ENCODE results near the gene SLC8A2.
A peak's percentile ranks its signal among the peaks of the same experiment; 100 is the strongest.
"Not testable (repeated sequence)": the region's sequence is repeated elsewhere in the genome, so short reads cannot be mapped to it uniquely, and the experiment has no call there.

SLC8A2 gene

DNA sequence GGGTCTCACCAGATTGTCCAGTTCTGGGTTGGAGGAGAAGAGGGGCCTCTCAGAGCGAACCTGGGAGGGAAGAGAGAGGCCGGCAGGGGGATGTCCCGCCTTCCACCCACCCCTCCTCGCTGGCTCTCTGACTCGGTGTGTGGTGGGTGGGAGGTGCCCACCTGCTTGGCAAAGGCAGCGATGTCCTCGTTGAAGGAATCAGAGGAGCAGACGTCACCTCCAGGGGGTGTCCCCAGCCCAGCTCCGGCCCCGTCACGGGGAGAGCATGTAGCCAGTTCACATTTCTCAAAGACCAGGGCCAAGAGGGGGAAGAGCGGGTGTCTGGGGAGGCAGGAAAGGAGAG, 55.1 kb downstream of the SLC8A2 start:
- POLR2A ChIA-PET = no interaction called here
- CTCF ChIA-PET = interaction anchor here (1.0 to 3.0 kb wide), 4 partner anchors 12 to 67 kb away, joined by 3 to 10 read pairs (median 6); partner anchors contain the start of gene DHX34
- TF ChIP-seq, protein P1, sequence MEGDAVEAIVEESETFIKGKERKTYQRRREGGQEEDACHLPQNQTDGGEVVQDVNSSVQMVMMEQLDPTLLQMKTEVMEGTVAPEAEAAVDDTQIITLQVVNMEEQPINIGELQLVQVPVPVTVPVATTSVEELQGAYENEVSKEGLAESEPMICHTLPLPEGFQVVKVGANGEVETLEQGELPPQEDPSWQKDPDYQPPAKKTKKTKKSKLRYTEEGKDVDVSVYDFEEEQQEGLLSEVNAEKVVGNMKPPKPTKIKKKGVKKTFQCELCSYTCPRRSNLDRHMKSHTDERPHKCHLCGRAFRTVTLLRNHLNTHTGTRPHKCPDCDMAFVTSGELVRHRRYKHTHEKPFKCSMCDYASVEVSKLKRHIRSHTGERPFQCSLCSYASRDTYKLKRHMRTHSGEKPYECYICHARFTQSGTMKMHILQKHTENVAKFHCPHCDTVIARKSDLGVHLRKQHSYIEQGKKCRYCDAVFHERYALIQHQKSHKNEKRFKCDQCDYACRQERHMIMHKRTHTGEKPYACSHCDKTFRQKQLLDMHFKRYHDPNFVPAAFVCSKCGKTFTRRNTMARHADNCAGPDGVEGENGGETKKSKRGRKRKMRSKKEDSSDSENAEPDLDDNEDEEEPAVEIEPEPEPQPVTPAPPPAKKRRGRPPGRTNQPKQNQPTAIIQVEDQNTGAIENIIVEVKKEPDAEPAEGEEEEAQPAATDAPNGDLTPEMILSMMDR (IDR thresholded peaks at IDR 0.05; ENCODE audit: control extremely low read depth, extremely low read depth, low read depth, missing control alignments) = no peak
- no peak for DNase-seq (ENCODE audit: extremely low spot score)

DNA sequence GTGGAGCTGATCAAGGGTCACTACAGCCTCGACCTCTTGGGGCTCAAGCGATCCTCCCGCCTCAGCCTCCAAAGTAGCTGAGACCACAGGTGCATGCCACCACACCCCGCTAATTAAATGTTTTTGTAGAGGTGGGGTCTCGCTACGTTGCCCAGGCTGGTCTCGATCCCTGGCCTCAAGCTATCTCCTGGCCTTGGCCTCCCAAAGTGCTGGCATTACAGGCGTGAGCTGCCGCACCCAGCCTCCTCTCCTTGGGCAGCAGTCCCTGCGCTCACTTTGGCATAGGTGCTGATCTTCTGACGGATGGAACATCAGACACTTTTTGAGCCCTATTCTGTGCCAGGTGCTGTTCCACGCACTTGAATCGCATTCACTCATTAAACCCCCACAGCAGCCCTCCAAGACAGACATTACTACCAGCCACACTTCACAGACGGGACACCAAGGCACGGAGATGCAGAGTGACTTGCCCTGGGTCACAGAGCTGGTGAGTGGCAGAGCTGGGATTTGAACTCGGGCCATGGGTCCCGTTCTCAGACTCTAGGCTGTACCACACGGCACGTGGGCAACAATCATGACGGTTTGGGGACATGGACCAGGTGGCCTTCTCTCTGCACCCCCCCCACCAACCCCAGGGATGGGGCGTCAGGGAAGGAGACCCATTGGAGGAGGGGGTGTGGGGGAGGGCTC, 55.6 kb downstream of the SLC8A2 start:
- TF ChIP-seq, protein P1 (IDR thresholded peaks at IDR 0.05; ENCODE audit: control extremely low read depth, extremely low read depth, low read depth, missing control alignments) = no peak
- ChIA-PET CTCF (interaction anchor here (0.7 to 3.0 kb wide), 4 partner anchors 12 to 120 kb away, joined by 3 to 10 read pairs (median 6); partner anchors contain the start of gene DHX34), POLR2A (no interaction called here)
- no peak for DNase-seq (ENCODE audit: extremely low spot score)

GRCh38 chr19:47414469-47414868, 57.2 kb downstream of the SLC8A2 start:
- POLR2A ChIA-PET = no interaction called here
- CTCF ChIA-PET = no interaction called here
- TF ChIP-seq, protein P1 (IDR thresholded peaks at IDR 0.05; ENCODE audit: control extremely low read depth, extremely low read depth, low read depth, missing control alignments) = peak; percentile 23
- DNase-seq (ENCODE audit: extremely low spot score) = no peak

DNA sequence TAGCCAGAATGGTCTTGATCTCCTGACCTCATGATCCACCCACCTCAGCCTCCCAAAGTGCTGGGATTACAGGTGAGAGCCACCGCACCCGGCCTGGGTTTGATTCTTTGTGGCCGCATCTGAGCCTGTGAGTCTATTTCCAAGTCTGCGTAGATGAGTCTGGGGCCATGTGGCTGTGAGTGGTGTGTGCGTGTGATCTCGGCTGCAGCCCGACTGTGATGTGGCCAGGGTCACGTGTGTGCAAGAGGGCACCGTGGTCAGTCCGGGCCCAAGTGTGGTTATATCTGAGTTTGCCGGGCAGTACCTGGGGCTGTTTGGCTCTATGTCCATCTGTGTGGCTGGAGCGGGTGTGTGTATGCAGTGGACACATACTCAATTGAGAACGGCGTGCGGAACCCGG, 57.8 kb downstream of the SLC8A2 start:
- TF ChIP-seq, protein P1 (IDR thresholded peaks at IDR 0.05; ENCODE audit: control extremely low read depth, extremely low read depth, low read depth, missing control alignments) = no peak
- ChIA-PET POLR2A (no interaction called here), CTCF (no interaction called here)
- no peak for DNase-seq (ENCODE audit: extremely low spot score)

GRCh38 chr19:47411696-47412095, 60.0 kb downstream of the SLC8A2 start:
- POLR2A ChIA-PET; DNase-seq (ENCODE audit: extremely low spot score): not testable (repeated sequence)
- CTCF ChIA-PET = interaction anchor here (1.1 to 1.8 kb wide), 3 partner anchors 20 to 63 kb away, joined by 3 to 4 read pairs (median 3); partner anchors contain the start of gene DHX34

DNA sequence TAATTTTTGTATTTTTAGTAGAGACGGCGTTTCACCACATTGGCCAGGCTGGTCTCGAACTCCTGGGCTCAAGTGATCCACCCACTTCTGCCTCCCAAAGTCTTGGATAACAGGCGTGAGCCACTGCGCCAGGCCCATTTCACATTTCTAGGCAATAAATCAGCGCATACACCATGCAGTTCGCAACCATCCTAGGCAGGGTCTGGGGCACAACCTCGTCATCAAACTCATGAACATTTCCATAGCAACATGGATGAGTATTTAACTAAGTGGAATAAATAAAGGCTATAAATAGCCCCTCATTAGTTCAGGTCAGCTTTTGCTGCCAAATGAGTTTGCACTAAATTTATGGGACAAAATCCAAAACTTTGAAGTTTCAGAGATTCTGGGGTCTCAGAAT, 60.6 kb downstream of the SLC8A2 start:
- POLR2A ChIA-PET = no interaction called here
- DNase-seq (ENCODE audit: extremely low spot score) = no peak
- TF ChIP-seq, protein P1 (IDR thresholded peaks at IDR 0.05; ENCODE audit: control extremely low read depth, extremely low read depth, low read depth, missing control alignments) = no peak
- CTCF ChIA-PET = interaction anchor here (1.1 to 1.8 kb wide), 3 partner anchors 20 to 63 kb away, joined by 3 to 4 read pairs (median 3); partner anchors contain the start of gene DHX34

- DNase-seq (ENCODE audit: extremely low spot score) = no peak
- CTCF ChIA-PET = no interaction called here
- TF ChIP-seq, protein P1 (IDR thresholded peaks at IDR 0.05; ENCODE audit: control extremely low read depth, extremely low read depth, low read depth, missing control alignments) = no peak
- POLR2A ChIA-PET = no interaction called here
Measured at GRCh38 chr19:47408156-47408938, 63.3 kb downstream of the SLC8A2 start.
